ENCODE data around the gene NFATC3.

The NFATC3 gene

GRCh38 chr16:68216240-68216639 is 131.1 kb downstream of the NFATC3 start:
- Histone ChIP-seq H3K4me1 (ENCODE audit: insufficient read depth, poor library complexity, severe bottlenecking) (no peaks in the 10 kb centered on the region), H3K9me3 (ENCODE audit: severe bottlenecking) (no peaks in the 10 kb centered on the region), H3K4me3 (ENCODE audit: severe bottlenecking) (no peak overlapping the region), H3K27me3 (ENCODE audit: insufficient read depth, poor library complexity, severe bottlenecking) (no peaks in the 10 kb centered on the region), H3K36me3 (ENCODE audit: low read depth) (no peaks in the 10 kb centered on the region; the same call in 1 of the 2 replicates), H3K27ac (ENCODE audit: poor library complexity, severe bottlenecking) (no peak overlapping the region)
- ATAC-seq (ENCODE audit: low read depth) (no peak), DNase-seq (ENCODE audit: low spot score) (no peak)
- no peak for TF ChIP-seq CTCF (IDR thresholded peaks at IDR 0.05; ENCODE audit: poor library complexity, severe bottlenecking)

GRCh38 chr16:68217506-68217905 is 132.3 kb downstream of the NFATC3 start:
- Histone ChIP-seq H3K27ac (ENCODE audit: poor library complexity, severe bottlenecking) (no peak overlapping the region), H3K36me3 (ENCODE audit: low read depth) (no peaks in the 10 kb centered on the region; the same call in 1 of the 2 replicates), H3K4me3 (ENCODE audit: severe bottlenecking) (no peak overlapping the region), H3K9me3 (ENCODE audit: severe bottlenecking) (no peaks in the 10 kb centered on the region), H3K27me3 (ENCODE audit: insufficient read depth, poor library complexity, severe bottlenecking) (no peaks in the 10 kb centered on the region), H3K4me1 (ENCODE audit: insufficient read depth, poor library complexity, severe bottlenecking) (no peaks in the 10 kb centered on the region)
- ATAC-seq (ENCODE audit: low read depth) = no peak
- no peak for TF ChIP-seq CTCF (IDR thresholded peaks at IDR 0.05; ENCODE audit: poor library complexity, severe bottlenecking)
- no peak for DNase-seq (ENCODE audit: low spot score)

GRCh38 chr16:68219725-68220351 is 134.7 kb downstream of the NFATC3 start:
- DNase-seq (ENCODE audit: low spot score) (no peak), ATAC-seq (ENCODE audit: low read depth) (no peak)
- no peaks in the 10 kb centered on the region; the same call in 1 of the 2 replicates for H3K36me3 ChIP-seq (ENCODE audit: low read depth)
- H3K4me3 ChIP-seq (ENCODE audit: severe bottlenecking) = no peak overlapping the region
- no peak overlapping the region for H3K27ac ChIP-seq (ENCODE audit: poor library complexity, severe bottlenecking)
- H3K9me3 ChIP-seq (ENCODE audit: severe bottlenecking) = no peaks in the 10 kb centered on the region
- no peaks in the 10 kb centered on the region for H3K4me1 ChIP-seq (ENCODE audit: insufficient read depth, poor library complexity, severe bottlenecking)
- no peaks in the 10 kb centered on the region for H3K27me3 ChIP-seq (ENCODE audit: insufficient read depth, poor library complexity, severe bottlenecking)
- TF ChIP-seq CTCF (IDR thresholded peaks at IDR 0.05; ENCODE audit: poor library complexity, severe bottlenecking) = no peak

- H3K36me3 ChIP-seq (ENCODE audit: low read depth) = no peaks in the 10 kb centered on the region
- no peaks in the 10 kb centered on the region for H3K9me3 ChIP-seq (ENCODE audit: severe bottlenecking)
- DNase-seq (ENCODE audit: low spot score) (no peak), ATAC-seq (ENCODE audit: low read depth) (no peak)
- no peaks in the 10 kb centered on the region for H3K27me3 ChIP-seq (ENCODE audit: insufficient read depth, poor library complexity, severe bottlenecking)
- TF ChIP-seq CTCF (IDR thresholded peaks at IDR 0.05; ENCODE audit: poor library complexity, severe bottlenecking) = no peak
- no peaks in the 10 kb centered on the region for H3K4me1 ChIP-seq (ENCODE audit: insufficient read depth, poor library complexity, severe bottlenecking)
- no peak overlapping the region for H3K4me3 ChIP-seq (ENCODE audit: severe bottlenecking)
- no peak overlapping the region for H3K27ac ChIP-seq (ENCODE audit: poor library complexity, severe bottlenecking)
Observed at GRCh38 chr16:68223072-68223471, 137.9 kb downstream of the NFATC3 start.

- H3K36me3 ChIP-seq (ENCODE audit: low read depth) = peaks cover 26% of the 10 kb centered on the region
- H3K27me3 ChIP-seq (ENCODE audit: insufficient read depth, poor library complexity, severe bottlenecking) = no peaks in the 10 kb centered on the region
- no peak for DNase-seq (ENCODE audit: low spot score)
- H3K4me3 ChIP-seq (ENCODE audit: severe bottlenecking) = no peak overlapping the region
- H3K4me1 ChIP-seq (ENCODE audit: insufficient read depth, poor library complexity, severe bottlenecking) = no peaks in the 10 kb centered on the region
- no peaks in the 10 kb centered on the region for H3K9me3 ChIP-seq (ENCODE audit: severe bottlenecking)
- TF ChIP-seq CTCF (IDR thresholded peaks at IDR 0.05; ENCODE audit: poor library complexity, severe bottlenecking) = no peak
- no peak overlapping the region for H3K27ac ChIP-seq (ENCODE audit: poor library complexity, severe bottlenecking)
- ATAC-seq (ENCODE audit: low read depth) = no peak
Observed at GRCh38 chr16:68226116-68226515, 140.9 kb downstream of the NFATC3 start.

Measured in RWPE2 (cell line).